SK-N-MC (cell line): ENCODE results near the gene MAP2.

Source experiments
- EZH2 ChIP-seq: fragments of 200-600 bp; sonication (generic); IDR thresholded peaks from one replicate; pipeline ENCODE4 v1.6.1; 2017; ENCODE audit warnings: antibody characterized with exemption
- FOXP2 ChIP-seq: optimal IDR thresholded peaks from 2 replicates; pipeline ENCODE3; 2011; ENCODE audit warnings: mild to moderate bottlenecking, moderate library complexity; ENCODE audit not compliant: insufficient read depth; ENCODE audit errors: extremely low read length, control extremely low read depth
- POLR2AphosphoS5 ChIP-seq: IDR thresholded peaks from 2 replicates; pipeline ENCODE4 v1.6.1; 2012; ENCODE audit warnings: mild to moderate bottlenecking, low read depth, low read length, borderline replicate concordance

- no peak for TF ChIP-seq EZH2
- TF ChIP-seq POLR2AphosphoS5 = no peak
- TF ChIP-seq FOXP2 = no peak
Measured at GRCh38 chr2:209411296-209411695, 12.6 kb upstream of the MAP2 start.
